Endometrium (tissue), 2 donors: ENCODE data around the gene CRYBG2.
"Not testable (repeated sequence)": the region's sequence is repeated elsewhere in the genome, so short reads cannot be mapped to it uniquely, and the experiment has no call there.

Experiments used
- FAIRE-seq: peaks from 2 replicates; lab custom pipeline; 2012; peaks lifted over from hg19 to GRCh38; lab: Jason Lieb, UNC
- donor health status: control.
- donor health status: control.

Gene CRYBG2

GRCh38 chr1:26349188-26349876 is 4.6 kb downstream of the CRYBG2 start:
- FAIRE-seq: no peak

- FAIRE-seq: no peak
Observed at GRCh38 chr1:26346274-26347033, 7.5 kb downstream of the CRYBG2 start.

GRCh38 chr1:26345718-26346117 is 8.2 kb downstream of the CRYBG2 start:
- FAIRE-seq: no peak

GRCh38 chr1:26344147-26344920 is 9.6 kb downstream of the CRYBG2 start:
- FAIRE-seq: no peak

- no peak for FAIRE-seq
Observed at GRCh38 chr1:26340047-26340481, 13.9 kb downstream of the CRYBG2 start.

GRCh38 chr1:26338670-26339069 is 15.3 kb downstream of the CRYBG2 start:
- FAIRE-seq: no peak

GRCh38 chr1:26337625-26338024 is 16.3 kb downstream of the CRYBG2 start:
- FAIRE-seq: no peak

- FAIRE-seq: no peak
Observed at GRCh38 chr1:26337206-26337535, 16.8 kb downstream of the CRYBG2 start.

- no peak for FAIRE-seq
Observed at GRCh38 chr1:26336477-26337205, 17.3 kb downstream of the CRYBG2 start.

GRCh38 chr1:26335774-26336476 is 18.0 kb downstream of the CRYBG2 start:
- FAIRE-seq: no peak

- not testable (repeated sequence) for FAIRE-seq
Observed at GRCh38 chr1:26333312-26333711, 20.6 kb downstream of the CRYBG2 start.

GRCh38 chr1:26330276-26330675 is 23.7 kb downstream of the CRYBG2 start:
- FAIRE-seq: no peak

- not testable (repeated sequence) for FAIRE-seq
Observed at GRCh38 chr1:26329380-26329779, 24.6 kb downstream of the CRYBG2 start.

GRCh38 chr1:26328597-26328996 is 25.3 kb downstream of the CRYBG2 start:
- no peak for FAIRE-seq

- no peak for FAIRE-seq
Observed at GRCh38 chr1:26327956-26328362, 26.0 kb downstream of the CRYBG2 start.

- no peak for FAIRE-seq
Observed at GRCh38 chr1:26324550-26324949, 29.4 kb downstream of the CRYBG2 start.

GRCh38 chr1:26323382-26323781 is 30.5 kb downstream of the CRYBG2 start:
- no peak for FAIRE-seq

GRCh38 chr1:26322042-26322331 is 31.9 kb downstream of the CRYBG2 start:
- no peak for FAIRE-seq

GRCh38 chr1:26321315-26322041 is 32.5 kb downstream of the CRYBG2 start:
- FAIRE-seq: peak; percentile 12

- FAIRE-seq: no peak
Observed at GRCh38 chr1:26320896-26321295, 33.0 kb downstream of the CRYBG2 start.
